Neuron (in vitro differentiated cells): Measurements from ENCODE around the gene KCNJ3.

Experiments used
- H2AFZ ChIP-seq: one replicate; pipeline ENCODE4 v1.6.1; 2013; ENCODE audit warnings: low read depth, mild to moderate bottlenecking, inconsistent platforms, low read length, moderate library complexity
- H3K27me3 ChIP-seq: one replicate; pipeline ENCODE4 v1.6.1; 2013; ENCODE audit warnings: low read length; ENCODE audit not compliant: insufficient read depth
- H3K36me3 ChIP-seq: one replicate; pipeline ENCODE4 v1.6.1; 2013; ENCODE audit warnings: low read length; ENCODE audit not compliant: insufficient read depth
- H3K4me1 ChIP-seq: one replicate; pipeline ENCODE4 v1.6.1; 2013; ENCODE audit warnings: low read length; ENCODE audit not compliant: insufficient read depth
- H3K4me3 ChIP-seq: 2 replicates; pipeline ENCODE4 v1.5.1; 2013; ENCODE audit warnings: mild to moderate bottlenecking, low read length, moderate library complexity
- H3K9me3 ChIP-seq: one replicate; pipeline ENCODE4 v1.6.1; 2013; ENCODE audit warnings: low read length

The KCNJ3 gene, protein sequence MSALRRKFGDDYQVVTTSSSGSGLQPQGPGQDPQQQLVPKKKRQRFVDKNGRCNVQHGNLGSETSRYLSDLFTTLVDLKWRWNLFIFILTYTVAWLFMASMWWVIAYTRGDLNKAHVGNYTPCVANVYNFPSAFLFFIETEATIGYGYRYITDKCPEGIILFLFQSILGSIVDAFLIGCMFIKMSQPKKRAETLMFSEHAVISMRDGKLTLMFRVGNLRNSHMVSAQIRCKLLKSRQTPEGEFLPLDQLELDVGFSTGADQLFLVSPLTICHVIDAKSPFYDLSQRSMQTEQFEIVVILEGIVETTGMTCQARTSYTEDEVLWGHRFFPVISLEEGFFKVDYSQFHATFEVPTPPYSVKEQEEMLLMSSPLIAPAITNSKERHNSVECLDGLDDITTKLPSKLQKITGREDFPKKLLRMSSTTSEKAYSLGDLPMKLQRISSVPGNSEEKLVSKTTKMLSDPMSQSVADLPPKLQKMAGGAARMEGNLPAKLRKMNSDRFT

DNA sequence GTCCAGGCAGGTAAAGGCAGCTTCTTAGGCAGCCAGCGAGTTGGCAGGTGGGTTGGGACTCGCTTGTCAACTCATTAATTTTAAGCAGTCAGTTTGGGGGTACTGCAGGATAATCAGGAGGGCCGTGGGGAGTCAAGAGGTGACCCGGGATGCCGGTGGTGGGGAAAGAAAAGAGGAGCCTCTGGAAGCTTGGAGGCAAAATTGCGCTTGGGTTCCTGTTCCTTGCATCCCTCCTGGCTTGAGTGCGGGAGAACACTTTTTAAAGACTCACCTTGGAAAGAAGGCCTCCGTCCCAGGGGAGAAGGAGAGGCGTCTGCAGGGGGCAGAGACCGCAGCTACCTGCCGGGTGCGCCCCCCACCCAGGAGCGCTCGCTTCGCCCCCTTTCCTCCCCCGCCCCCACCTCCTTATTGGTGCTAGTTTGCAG, at the start of gene KCNJ3:
Gene KCNJ3, plus strand, starts transcription at position 400 of the 425 bp plus-strand sequence. CDS start 81 bp downstream, outside the sequence.
- Histone ChIP-seq H3K36me3 (no peaks in the 10 kb centered on the region), H3K9me3 (no peaks in the 10 kb centered on the region), H3K27me3 (peaks cover 31% of the 10 kb centered on the region), H2AFZ (peak within 1 kb of the TSS; percentile 35), H3K4me1 (peaks cover 7% of the 10 kb centered on the region), H3K4me3 (peak within 1 kb of the TSS; percentile 36)

DNA sequence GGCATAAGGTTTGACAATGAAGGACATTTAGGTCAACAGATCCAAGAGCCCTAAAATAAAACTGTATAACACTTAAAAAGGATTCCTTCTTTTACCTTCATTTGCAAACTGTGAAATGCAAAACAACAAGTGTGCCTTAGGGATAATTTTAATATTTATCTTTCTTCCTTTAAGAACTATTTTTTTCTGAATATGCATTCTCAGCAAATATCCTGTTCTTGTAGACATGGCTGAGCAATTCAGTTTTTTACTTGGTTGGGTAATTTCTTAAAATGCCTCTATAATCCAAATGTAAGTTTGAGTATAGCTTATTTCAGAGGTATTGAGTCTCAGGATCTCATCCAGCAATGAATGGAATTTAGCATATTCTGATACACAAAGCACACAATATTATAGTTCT, 43.0 kb upstream of the KCNJ3 start:
- Histone ChIP-seq H2AFZ (no peak overlapping the region), H3K36me3 (no peaks in the 10 kb centered on the region), H3K4me1 (no peaks in the 10 kb centered on the region), H3K9me3 (no peaks in the 10 kb centered on the region), H3K27me3 (no peaks in the 10 kb centered on the region), H3K4me3 (no peak overlapping the region)

DNA sequence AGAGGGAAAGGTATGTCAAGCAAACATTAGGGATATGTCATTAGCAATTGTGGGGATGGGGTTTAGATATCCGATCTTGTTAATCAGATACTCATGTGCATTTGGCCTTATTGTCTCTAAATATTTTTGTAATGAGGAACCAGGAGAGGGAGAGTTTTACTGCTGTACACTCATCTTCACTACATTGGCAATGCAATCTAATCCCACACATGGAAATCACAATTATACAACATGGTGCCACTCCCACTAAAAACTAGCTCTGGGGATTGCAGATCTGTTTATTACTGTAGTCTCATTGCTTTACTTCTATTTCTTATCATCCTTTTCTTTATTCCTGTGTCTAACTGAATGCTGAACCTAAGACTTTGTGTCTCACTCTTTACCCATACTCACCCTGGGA, 39.6 kb upstream of the KCNJ3 start:
- Histone ChIP-seq H3K4me3 (no peak overlapping the region), H3K27me3 (no peaks in the 10 kb centered on the region), H3K9me3 (no peaks in the 10 kb centered on the region), H2AFZ (no peak overlapping the region), H3K36me3 (no peaks in the 10 kb centered on the region), H3K4me1 (no peaks in the 10 kb centered on the region)

DNA sequence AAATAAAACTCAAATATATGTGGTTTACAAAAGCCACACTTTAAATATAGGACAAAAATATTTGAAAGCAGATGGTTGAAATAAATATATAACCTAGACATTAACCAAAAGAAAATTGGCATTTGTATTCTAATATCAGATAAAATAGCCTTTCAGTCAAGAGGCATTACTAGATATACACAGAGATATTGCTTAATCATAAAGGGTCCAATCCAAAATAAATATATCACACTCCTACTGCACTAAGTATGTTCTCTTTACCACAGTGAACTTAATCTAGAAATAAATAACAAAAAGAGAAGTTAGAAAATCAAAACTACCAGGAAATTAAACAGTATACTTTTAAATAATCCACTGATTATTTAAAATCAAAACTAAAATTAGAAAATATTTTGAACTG, 34.2 kb upstream of the KCNJ3 start:
- no peaks in the 10 kb centered on the region for H3K36me3 ChIP-seq

DNA sequence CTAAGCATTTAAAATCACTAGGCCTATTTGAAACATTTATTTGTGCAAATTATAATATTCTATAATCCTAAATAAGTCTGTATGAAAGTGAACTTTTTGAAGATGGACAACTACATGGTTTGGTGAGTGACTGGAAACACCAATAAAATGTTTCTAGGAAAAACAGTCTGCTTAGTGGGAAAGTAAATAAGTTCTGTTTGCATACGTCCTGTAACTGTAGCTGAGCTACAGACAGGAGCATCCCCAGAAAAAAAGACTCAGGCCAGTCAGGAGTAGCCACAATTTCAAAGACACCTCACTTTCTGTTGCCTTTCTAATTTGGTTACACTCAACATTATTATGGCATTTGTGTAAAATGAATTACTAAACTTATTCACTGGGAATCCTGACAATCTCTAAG, 28.4 kb upstream of the KCNJ3 start:
- no peaks in the 10 kb centered on the region for H3K36me3 ChIP-seq

More for the DNA sequence above, 34.2 kb upstream of the KCNJ3 start:
- Histone ChIP-seq H2AFZ (no peak overlapping the region), H3K4me3 (no peak overlapping the region), H3K27me3 (no peaks in the 10 kb centered on the region), H3K9me3 (no peaks in the 10 kb centered on the region), H3K4me1 (no peaks in the 10 kb centered on the region)

DNA sequence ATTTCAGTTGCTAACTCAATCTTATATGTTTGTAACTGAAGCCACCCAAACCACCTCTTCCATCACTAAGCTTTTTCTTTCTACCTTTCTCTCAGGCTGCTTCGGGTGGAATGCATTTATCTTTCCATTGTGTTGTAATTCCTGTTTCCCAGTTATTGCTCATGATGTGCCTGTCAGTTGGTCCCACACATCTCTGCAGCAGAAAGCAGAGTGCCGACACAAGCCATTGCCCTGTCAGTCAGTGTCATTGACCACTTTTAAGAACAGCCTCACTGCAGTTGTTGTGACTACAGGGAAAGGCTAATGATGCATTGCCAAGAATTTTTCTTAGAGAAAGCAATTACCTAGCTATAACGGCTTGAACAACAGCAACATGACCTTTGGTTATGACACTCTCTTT, 24.8 kb upstream of the KCNJ3 start:
- no peak overlapping the region for H3K4me3 ChIP-seq
- no peaks in the 10 kb centered on the region for H3K4me1 ChIP-seq
- H3K27me3 ChIP-seq, result no peaks in the 10 kb centered on the region

More for the DNA sequence above, 28.4 kb upstream of the KCNJ3 start:
- no peak overlapping the region for H2AFZ ChIP-seq
- no peaks in the 10 kb centered on the region for H3K4me1 ChIP-seq
- no peak overlapping the region for H3K4me3 ChIP-seq
- H3K27me3 ChIP-seq, result no peaks in the 10 kb centered on the region
- no peaks in the 10 kb centered on the region for H3K9me3 ChIP-seq

DNA sequence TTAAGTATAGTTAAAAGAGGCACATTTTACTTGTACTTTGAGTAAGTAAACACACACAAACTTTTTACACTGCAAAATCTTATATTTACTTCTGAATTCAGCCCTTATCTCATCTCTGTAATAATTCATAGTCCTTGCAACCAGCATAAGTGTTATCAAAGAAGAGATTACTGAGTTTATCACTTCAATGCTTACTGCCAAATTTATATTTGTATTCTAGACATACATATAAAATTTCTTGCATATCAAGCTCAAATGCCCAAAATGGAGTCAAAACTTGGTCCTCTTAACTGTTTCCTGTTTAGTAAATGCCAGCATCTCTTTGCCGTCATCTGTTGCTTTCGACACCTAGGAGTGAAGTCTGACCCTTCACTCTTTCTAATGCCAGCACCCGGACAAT, 21.1 kb upstream of the KCNJ3 start:
- Histone ChIP-seq H3K4me1 (no peaks in the 10 kb centered on the region), H3K9me3 (no peaks in the 10 kb centered on the region), H3K36me3 (no peaks in the 10 kb centered on the region), H3K4me3 (no peak overlapping the region), H3K27me3 (no peaks in the 10 kb centered on the region), H2AFZ (no peak overlapping the region)

More for the DNA sequence above, 24.8 kb upstream of the KCNJ3 start:
- no peaks in the 10 kb centered on the region for H3K36me3 ChIP-seq
- no peak overlapping the region for H2AFZ ChIP-seq
- no peaks in the 10 kb centered on the region for H3K9me3 ChIP-seq

DNA sequence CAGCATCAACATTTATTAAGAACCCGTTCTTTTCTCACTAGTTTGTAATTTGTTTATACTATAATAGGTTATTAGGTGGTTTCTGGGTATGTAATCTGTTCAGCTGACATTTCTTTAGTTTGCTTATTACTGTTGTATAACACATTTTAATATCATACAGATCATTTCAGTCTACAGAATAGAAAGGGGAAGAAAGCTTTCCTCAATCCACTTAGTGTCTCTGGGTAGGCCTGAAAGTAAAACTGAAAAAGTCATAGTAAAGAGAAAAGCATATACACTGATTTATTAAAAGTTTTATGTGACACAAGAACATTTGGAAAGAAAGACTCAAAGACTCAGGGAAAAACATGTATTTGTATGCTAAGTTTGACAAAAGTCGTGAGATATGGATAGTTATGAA, 16.8 kb upstream of the KCNJ3 start:
- no peaks in the 10 kb centered on the region for H3K4me1 ChIP-seq
- H2AFZ ChIP-seq, result no peak overlapping the region
- no peak overlapping the region for H3K4me3 ChIP-seq
- H3K36me3 ChIP-seq, result no peaks in the 10 kb centered on the region
- H3K27me3 ChIP-seq, result no peaks in the 10 kb centered on the region
- no peaks in the 10 kb centered on the region for H3K9me3 ChIP-seq

DNA sequence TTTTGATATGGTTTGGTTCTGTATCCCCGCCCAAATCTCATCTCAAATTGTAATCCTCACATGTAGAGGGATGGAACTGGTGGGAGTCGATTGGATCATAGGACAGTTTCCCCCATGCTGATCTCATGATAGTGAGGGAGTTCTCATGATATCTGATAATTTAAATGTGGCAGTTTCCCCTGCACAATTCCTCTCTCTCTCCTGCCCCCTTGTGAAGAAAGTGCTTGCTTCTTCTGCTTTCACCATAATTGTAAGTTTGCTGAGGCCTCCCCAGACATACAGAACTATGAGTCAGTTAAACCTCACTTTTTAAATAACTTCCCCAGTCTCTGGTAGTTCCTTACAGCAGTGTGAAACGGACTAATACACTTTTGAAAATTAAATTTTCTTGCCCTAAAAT, 12.3 kb upstream of the KCNJ3 start:
- Histone ChIP-seq H2AFZ (no peak overlapping the region), H3K36me3 (no peaks in the 10 kb centered on the region), H3K4me3 (no peak overlapping the region), H3K4me1 (no peaks in the 10 kb centered on the region), H3K27me3 (no peaks in the 10 kb centered on the region), H3K9me3 (no peaks in the 10 kb centered on the region)

DNA sequence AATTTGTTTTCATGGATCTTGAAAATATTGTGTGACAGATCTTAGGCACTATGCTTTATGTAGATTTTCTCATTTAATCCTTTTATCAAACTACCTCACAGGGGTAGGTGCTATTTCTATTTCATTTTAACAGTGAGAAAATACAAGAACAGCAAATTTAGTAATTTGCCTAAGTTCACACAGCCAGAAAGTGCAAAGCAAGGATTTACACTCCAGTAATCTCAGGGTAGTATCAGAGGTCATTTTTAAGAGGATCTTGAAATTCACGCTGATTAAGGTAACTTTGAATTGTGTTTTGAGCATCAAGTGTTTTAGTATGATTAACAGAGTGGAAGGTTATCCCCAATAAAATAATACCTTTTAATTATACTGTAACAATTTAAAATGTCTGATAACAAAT, 10.1 kb upstream of the KCNJ3 start:
- H3K27me3 ChIP-seq, result no peaks in the 10 kb centered on the region
- H3K36me3 ChIP-seq, result no peaks in the 10 kb centered on the region
- H3K4me1 ChIP-seq, result no peaks in the 10 kb centered on the region
- H3K9me3 ChIP-seq, result no peaks in the 10 kb centered on the region
- H3K4me3 ChIP-seq, result no peak overlapping the region
- H2AFZ ChIP-seq, result no peak overlapping the region

DNA sequence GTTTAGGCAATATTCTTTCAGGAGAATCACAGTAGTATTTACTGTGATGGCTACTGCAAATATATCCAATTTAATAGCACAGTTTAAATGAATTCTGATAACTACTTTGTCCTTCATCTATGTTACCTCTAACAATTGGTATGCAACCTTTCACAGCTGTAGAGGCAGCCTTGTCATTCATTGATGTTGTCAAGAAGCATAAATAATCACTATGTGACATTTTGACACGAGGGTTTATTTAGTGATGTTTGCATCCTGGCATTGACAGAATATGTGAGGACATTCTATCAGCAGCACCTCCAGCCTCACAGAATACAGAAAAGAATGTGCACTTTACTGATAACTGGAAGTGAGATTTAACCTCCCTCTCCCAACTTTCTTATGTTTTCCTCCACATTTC, 9.3 kb upstream of the KCNJ3 start:
- Histone ChIP-seq H3K4me3 (no peak overlapping the region), H3K9me3 (no peaks in the 10 kb centered on the region), H2AFZ (no peak overlapping the region), H3K36me3 (no peaks in the 10 kb centered on the region), H3K4me1 (no peaks in the 10 kb centered on the region), H3K27me3 (no peaks in the 10 kb centered on the region)

DNA sequence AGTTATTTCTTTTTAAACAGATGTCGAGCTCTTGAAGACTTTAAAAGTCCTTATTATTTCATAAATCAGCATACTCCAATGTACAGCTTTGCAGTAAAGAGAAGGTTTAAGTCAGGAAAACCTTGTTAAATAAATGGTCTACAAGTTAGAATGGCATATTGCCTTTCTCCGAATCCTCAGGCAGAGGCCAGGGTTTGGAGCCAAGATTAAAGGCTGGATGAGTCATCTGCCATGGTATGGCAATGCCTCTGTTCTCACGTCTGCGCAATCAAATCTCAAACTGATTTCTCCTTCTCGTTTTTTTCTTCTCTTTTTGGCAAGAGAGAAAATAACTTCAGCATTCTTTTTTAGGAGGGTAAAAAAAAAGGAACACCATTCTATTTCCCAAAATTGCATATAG, 5.6 kb upstream of the KCNJ3 start:
- H3K4me1 ChIP-seq, result peaks cover 7% of the 10 kb centered on the region
- H3K9me3 ChIP-seq, result no peaks in the 10 kb centered on the region
- no peak overlapping the region for H3K4me3 ChIP-seq
- H2AFZ ChIP-seq, result no peak overlapping the region
- no peaks in the 10 kb centered on the region for H3K36me3 ChIP-seq
- peaks cover 20% of the 10 kb centered on the region for H3K27me3 ChIP-seq

DNA sequence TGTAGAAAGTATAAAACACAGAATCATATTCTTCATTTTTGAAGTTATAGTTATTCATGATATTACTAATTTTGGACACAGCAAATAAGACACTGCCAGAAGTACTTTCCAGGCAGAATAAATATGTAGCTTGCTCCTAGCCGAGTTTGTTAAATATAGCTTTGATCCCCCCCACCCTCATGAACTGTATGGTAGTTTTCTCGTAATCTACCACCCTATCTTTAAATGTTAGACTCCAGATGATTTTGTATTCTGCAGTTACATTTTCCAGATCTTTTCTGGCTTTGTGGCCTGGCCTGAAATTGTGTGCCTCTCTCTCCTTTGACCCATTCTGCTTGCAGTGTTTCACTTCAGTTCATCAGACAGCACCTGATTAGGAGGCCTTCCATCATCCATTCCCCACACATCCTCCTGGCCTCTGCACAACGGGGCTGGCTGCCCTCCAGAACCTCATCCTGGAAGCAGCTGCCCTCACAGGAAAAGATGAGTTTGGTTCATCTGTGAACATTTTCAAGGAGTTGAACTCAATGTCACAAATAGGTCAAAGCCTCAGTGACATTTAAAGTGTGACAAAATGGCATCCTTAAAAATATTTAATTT, 4.7 kb upstream of the KCNJ3 start:
- Histone ChIP-seq H3K4me1 (peaks cover 7% of the 10 kb centered on the region), H3K9me3 (no peaks in the 10 kb centered on the region), H2AFZ (no peak overlapping the region), H3K36me3 (no peaks in the 10 kb centered on the region), H3K4me3 (no peak overlapping the region), H3K27me3 (peaks cover 23% of the 10 kb centered on the region)
